Measurements from ENCODE around the gene GPR152.
"Not testable (repeated sequence)": the region's sequence is repeated elsewhere in the genome, so short reads cannot be mapped to it uniquely, and the experiment has no call there.

Gene GPR152

GRCh38 chr11:67485873-67486361, 33.4 kb upstream of the GPR152 start:
- CTCF ChIA-PET = interaction anchor here (0.6 kb wide), 1 partner anchor 10 kb away, joined by 3 read pairs; no protein-coding TSS in a partner anchor
- H3K27me3 ChIP-seq (replicated peaks in 2 of 5; ENCODE audit: control insufficient read depth in 4 of 5, insufficient read depth in 5 of 5, low read length in 4 of 5); H3K27ac ChIP-seq (ENCODE audit: insufficient read depth in 1 of 2, low read depth in 1 of 2, low read length in 2 of 2, poor library complexity in 1 of 2, severe bottlenecking in 2 of 2); H3K9me3 ChIP-seq (ENCODE audit: control extremely low read depth in 1 of 5, control insufficient read depth in 4 of 5, insufficient read depth in 2 of 5, low read depth in 1 of 5, low read length in 4 of 5); DNase-seq; H3K4me3 ChIP-seq (ENCODE audit: control insufficient read depth in 1 of 7, extremely low read depth in 1 of 7, insufficient read depth in 4 of 7, low read depth in 2 of 7, low read length in 6 of 7); POLR2A ChIA-PET: not testable (repeated sequence)
- 77% methylated on average over 7 of the region's 7 CpGs for WGBS (ENCODE audit: insufficient coverage)
- Histone ChIP-seq H3K4me1 (ENCODE audit: control extremely low read depth in 1 of 4, control insufficient read depth in 4 of 4, insufficient read depth in 4 of 4, low read length in 3 of 4) (peaks cover 10 to 39% (median 35%) of the 10 kb centered on the region in 4 experiments), H3K36me3 (ENCODE audit: control insufficient read depth in 4 of 4, insufficient read depth in 4 of 4, low read length in 3 of 4) (peaks cover 3 to 39% (median 30%) of the 10 kb centered on the region in 4 experiments)

DNA sequence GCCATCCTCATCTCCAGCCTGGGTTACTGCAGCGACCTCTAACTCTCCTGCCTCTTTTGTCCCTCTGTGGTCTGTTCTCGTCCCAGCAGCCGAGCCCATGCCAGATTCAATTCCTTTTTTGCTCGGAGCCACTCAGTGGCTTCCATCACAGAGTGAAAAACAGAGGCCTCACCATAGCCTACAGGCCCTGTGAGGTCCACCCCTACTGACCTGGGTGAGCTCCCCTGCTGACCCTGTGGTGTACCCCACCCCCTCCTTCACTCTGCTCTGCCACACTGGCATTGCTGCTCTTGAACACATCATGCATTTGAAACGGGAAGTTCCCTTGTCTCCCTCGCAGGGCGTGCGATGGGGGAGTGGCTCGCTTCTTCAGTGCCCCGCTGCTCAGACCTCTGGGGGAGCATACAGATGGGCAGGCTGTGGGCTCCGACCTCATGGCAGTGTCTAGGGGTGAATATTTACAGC, 32.4 kb upstream of the GPR152 start:
- Histone ChIP-seq H3K4me1 (ENCODE audit: control extremely low read depth in 1 of 4, control insufficient read depth in 4 of 4, insufficient read depth in 4 of 4, low read length in 3 of 4) (peaks cover 10 to 39% (median 35%) of the 10 kb centered on the region in 4 experiments), H3K27me3 (replicated peaks in 2 of 5; ENCODE audit: control insufficient read depth in 4 of 5, insufficient read depth in 5 of 5, low read length in 4 of 5) (no peaks in the 10 kb centered on the region), H3K27ac (ENCODE audit: insufficient read depth in 1 of 2, low read depth in 1 of 2, low read length in 2 of 2, poor library complexity in 1 of 2, severe bottlenecking in 2 of 2) (no peak overlapping the region), H3K4me3 (ENCODE audit: control insufficient read depth in 1 of 7, extremely low read depth in 1 of 7, insufficient read depth in 4 of 7, low read depth in 2 of 7, low read length in 6 of 7) (peak overlapping the region in 3 of 7 experiments; percentile 8 to 33 (median 26)), H3K36me3 (ENCODE audit: control insufficient read depth in 4 of 4, insufficient read depth in 4 of 4, low read length in 3 of 4) (peaks cover 2 to 29% (median 21%) of the 10 kb centered on the region in 4 experiments), H3K9me3 (ENCODE audit: control extremely low read depth in 1 of 5, control insufficient read depth in 4 of 5, insufficient read depth in 2 of 5, low read depth in 1 of 5, low read length in 4 of 5) (no peaks in the 10 kb centered on the region)
- CTCF ChIA-PET = interaction anchor here (1.1 to 1.5 kb wide), 2 partner anchors 22 to 128 kb away, joined by 3 to 4 read pairs; no protein-coding TSS in a partner anchor
- POLR2A ChIA-PET = no interaction called here
- WGBS (ENCODE audit: insufficient coverage) = 45% methylated on average over 7 of the region's 11 CpGs
- DNase-seq = peak; percentile 32 to 78 (median 74)

DNA sequence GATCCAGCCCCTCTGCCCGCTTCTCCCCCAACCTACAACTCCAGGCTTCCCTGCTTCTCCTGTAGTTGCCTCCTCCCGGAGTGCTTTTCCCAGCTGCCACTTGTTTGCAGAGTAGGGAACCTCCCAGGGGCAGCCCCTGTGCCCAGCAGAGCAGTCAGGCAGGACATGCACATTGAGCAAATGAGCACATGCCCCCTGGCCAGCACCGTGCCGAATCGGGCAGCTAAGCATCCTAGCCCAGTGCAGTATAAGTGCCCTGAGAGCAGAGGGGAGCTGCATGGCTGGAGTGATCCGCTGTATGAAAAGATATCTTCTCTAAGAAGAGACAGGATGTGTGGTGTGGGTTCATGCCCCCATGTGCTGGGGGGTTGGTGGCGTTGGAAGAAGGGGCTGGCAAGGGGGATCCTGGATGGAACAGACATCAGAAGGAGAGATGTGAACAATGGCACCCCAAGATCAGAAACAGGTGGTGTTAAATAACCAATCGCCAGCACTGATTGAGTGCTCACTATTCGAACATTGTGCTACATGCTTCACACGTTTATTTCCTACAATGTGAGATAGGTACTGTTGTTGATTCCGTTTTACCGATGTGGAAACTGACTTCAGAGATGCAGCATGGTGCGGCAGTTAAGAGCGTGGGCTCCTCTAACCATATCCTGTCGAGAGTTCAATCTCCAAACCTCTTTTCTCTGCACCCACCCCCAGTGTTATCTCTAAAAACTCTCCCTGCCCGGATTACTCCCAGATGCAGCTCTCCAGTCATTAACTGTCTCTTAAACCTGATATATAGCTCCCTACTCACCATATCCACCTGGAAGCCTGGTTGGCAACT, 31.5 kb upstream of the GPR152 start:
- Histone ChIP-seq H3K4me3 (ENCODE audit: control insufficient read depth in 1 of 7, extremely low read depth in 1 of 7, insufficient read depth in 4 of 7, low read depth in 2 of 7, low read length in 6 of 7) (peak overlapping the region in 4 of 7 experiments; percentile 8 to 86 (median 72)), H3K4me1 (ENCODE audit: control extremely low read depth in 1 of 4, control insufficient read depth in 4 of 4, insufficient read depth in 4 of 4, low read length in 3 of 4) (peaks cover 10 to 39% (median 35%) of the 10 kb centered on the region in 4 experiments), H3K27ac (ENCODE audit: insufficient read depth in 1 of 2, low read depth in 1 of 2, low read length in 2 of 2, poor library complexity in 1 of 2, severe bottlenecking in 2 of 2) (peak overlapping the region in 1 of 2 experiments; percentile 81), H3K27me3 (replicated peaks in 2 of 5; ENCODE audit: control insufficient read depth in 4 of 5, insufficient read depth in 5 of 5, low read length in 4 of 5) (no peaks in the 10 kb centered on the region), H3K9me3 (ENCODE audit: control extremely low read depth in 1 of 5, control insufficient read depth in 4 of 5, insufficient read depth in 2 of 5, low read depth in 1 of 5, low read length in 4 of 5) (no peaks in the 10 kb centered on the region), H3K36me3 (ENCODE audit: control insufficient read depth in 4 of 4, insufficient read depth in 4 of 4, low read length in 3 of 4) (peaks cover 0 to 20% (median 13%) of the 10 kb centered on the region in 4 experiments)
- DNase-seq = no peak
- WGBS (ENCODE audit: insufficient coverage) = 82% methylated on average over 14 of the region's 16 CpGs
- CTCF ChIA-PET = interaction anchor here (0.6 to 1.5 kb wide), 3 partner anchors 22 to 127 kb away, joined by 3 to 4 read pairs (median 3); no protein-coding TSS in a partner anchor
- POLR2A ChIA-PET = interaction anchor here (0.7 kb wide), 1 partner anchor 270 kb away, joined by 3 read pairs; no protein-coding TSS in a partner anchor

DNA sequence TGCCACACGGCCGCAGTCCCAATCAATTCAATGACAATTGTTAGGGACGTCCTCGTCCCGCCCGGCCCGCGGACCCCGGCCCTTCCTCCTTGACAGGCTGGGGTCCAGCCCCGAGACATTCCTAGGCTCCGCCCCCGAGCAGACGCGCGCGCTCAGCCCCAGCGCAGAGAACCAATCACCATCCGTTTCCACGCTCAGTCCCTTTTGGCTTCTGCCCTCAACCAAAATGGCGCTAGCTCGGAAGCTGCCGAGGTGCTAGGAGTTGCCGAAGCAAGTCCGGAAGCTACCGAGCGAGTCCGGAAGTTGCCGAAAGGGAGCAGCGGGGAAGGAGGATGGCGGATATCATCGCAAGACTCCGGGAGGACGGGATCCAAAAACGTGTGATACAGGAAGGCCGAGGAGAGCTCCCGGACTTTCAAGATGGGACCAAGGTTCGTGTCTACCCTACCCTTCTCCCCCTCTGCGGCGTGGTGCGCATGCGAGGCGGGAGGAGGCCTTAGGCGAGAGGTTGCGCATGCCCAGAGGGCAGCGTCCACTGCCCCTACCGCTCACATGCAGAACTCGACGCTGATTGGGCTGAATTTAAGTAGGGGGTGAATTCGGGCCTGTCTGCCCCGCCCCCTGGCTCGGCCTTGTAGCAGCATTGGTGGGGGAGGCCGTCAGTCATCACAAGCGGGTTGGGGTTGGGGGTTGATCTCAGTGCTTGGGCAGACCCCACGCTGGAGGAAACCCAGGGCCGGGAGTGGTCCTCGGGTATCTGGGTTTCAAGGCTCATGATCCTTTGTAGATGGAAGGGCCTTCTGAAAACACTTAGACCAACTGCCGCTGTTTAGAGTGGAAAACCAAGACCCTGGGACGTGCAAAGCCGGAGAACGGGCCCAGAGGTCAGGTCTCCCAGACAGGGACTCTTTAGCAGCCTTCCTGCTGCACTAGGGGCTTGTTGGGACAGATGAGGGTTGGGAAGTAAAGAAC, 30.6 kb upstream of the GPR152 start, which contains the start of gene AIP:
Gene AIP, plus strand, starts transcription at position 200 of the 972 bp plus-strand sequence. Its CDS starts 133 bp downstream, at position 333.
- peaks cover 0 to 15% (median 10%) of the 10 kb centered on the region in 4 experiments for H3K36me3 ChIP-seq (ENCODE audit: control insufficient read depth in 4 of 4, insufficient read depth in 4 of 4, low read length in 3 of 4)
- ChIA-PET CTCF (interaction anchor here (0.6 kb wide), 1 partner anchor 44 kb away, joined by 3 read pairs; no protein-coding TSS in a partner anchor), POLR2A (interaction anchor here (0.6 to 0.7 kb wide), 3 partner anchors 11 to 270 kb away, joined by 3 read pairs; no protein-coding TSS in a partner anchor)
- no peaks in the 10 kb centered on the region for H3K9me3 ChIP-seq (ENCODE audit: control extremely low read depth in 1 of 5, control insufficient read depth in 4 of 5, insufficient read depth in 2 of 5, low read depth in 1 of 5, low read length in 4 of 5)
- H3K27ac ChIP-seq (ENCODE audit: insufficient read depth in 1 of 2, low read depth in 1 of 2, low read length in 2 of 2, poor library complexity in 1 of 2, severe bottlenecking in 2 of 2) = peak within 1 kb of the TSS; percentile 40 to 81
- H3K27me3 ChIP-seq (replicated peaks in 2 of 5; ENCODE audit: control insufficient read depth in 4 of 5, insufficient read depth in 5 of 5, low read length in 4 of 5) = no peaks in the 10 kb centered on the region
- DNase-seq = peak; percentile 98 to 99 (median 99)
- 14% methylated on average over 47 of the region's 60 CpGs for WGBS (ENCODE audit: insufficient coverage)
- H3K4me3 ChIP-seq (ENCODE audit: control insufficient read depth in 1 of 7, extremely low read depth in 1 of 7, insufficient read depth in 4 of 7, low read depth in 2 of 7, low read length in 6 of 7) = peak within 1 kb of the TSS; percentile 41 to 86 (median 75)
- H3K4me1 ChIP-seq (ENCODE audit: control extremely low read depth in 1 of 4, control insufficient read depth in 4 of 4, insufficient read depth in 4 of 4, low read length in 3 of 4) = peaks cover 10 to 39% (median 35%) of the 10 kb centered on the region in 4 experiments

GRCh38 chr11:67482275-67482826, 29.8 kb upstream of the GPR152 start:
- peak overlapping the region; percentile 41 to 86 (median 75) for H3K4me3 ChIP-seq (ENCODE audit: control insufficient read depth in 1 of 7, extremely low read depth in 1 of 7, insufficient read depth in 4 of 7, low read depth in 2 of 7, low read length in 6 of 7)
- H3K36me3 ChIP-seq (ENCODE audit: control insufficient read depth in 4 of 4, insufficient read depth in 4 of 4, low read length in 3 of 4) = peaks cover 0 to 8% (median 2%) of the 10 kb centered on the region in 4 experiments
- H3K9me3 ChIP-seq (ENCODE audit: control extremely low read depth in 1 of 5, control insufficient read depth in 4 of 5, insufficient read depth in 2 of 5, low read depth in 1 of 5, low read length in 4 of 5) = no peaks in the 10 kb centered on the region
- CTCF ChIA-PET = interaction anchor here (0.6 to 0.7 kb wide), 2 partner anchors 12 to 43 kb away, joined by 3 read pairs; no protein-coding TSS in a partner anchor
- 34% methylated on average over 15 of the region's 19 CpGs for WGBS (ENCODE audit: insufficient coverage)
- H3K27ac ChIP-seq (ENCODE audit: insufficient read depth in 1 of 2, low read depth in 1 of 2, low read length in 2 of 2, poor library complexity in 1 of 2, severe bottlenecking in 2 of 2) = peak overlapping the region; percentile 40 to 81
- DNase-seq = no peak
- H3K4me1 ChIP-seq (ENCODE audit: control extremely low read depth in 1 of 4, control insufficient read depth in 4 of 4, insufficient read depth in 4 of 4, low read length in 3 of 4) = peaks cover 10 to 39% (median 35%) of the 10 kb centered on the region in 4 experiments
- H3K27me3 ChIP-seq (replicated peaks in 2 of 5; ENCODE audit: control insufficient read depth in 4 of 5, insufficient read depth in 5 of 5, low read length in 4 of 5) = no peaks in the 10 kb centered on the region
- POLR2A ChIA-PET = interaction anchor here (0.6 kb wide), 1 partner anchor 10 kb away, joined by 3 read pairs; no protein-coding TSS in a partner anchor

Measured in common myeloid progenitor, CD34-positive (primary cell).